Neural crest cell (in vitro differentiated cells): ENCODE measurements around the gene PPARA. TPM values are rescaled to one million over a fixed set of nuclear protein-coding genes. Genes with fewer than 3 reads are reported as not detected.
A peak's percentile ranks its signal among the peaks of the same experiment; 100 is the strongest.

Source experiments
- DNase-seq: peaks from one replicate; pipeline ENCODE4 v3.0.0; 2021; ENCODE audit warnings: low read depth, mixed read lengths, low spot score
- H3K27ac Mint-ChIP-seq: one replicate; pipeline ENCODE4 v1.8.0; 2021; ENCODE audit warnings: mild to moderate bottlenecking, mixed read lengths; ENCODE audit not compliant: unreplicated experiment
- H3K27me3 Mint-ChIP-seq: 2 replicates; pipeline ENCODE4 v1.8.0; 2021; ENCODE audit warnings: low read depth, mild to moderate bottlenecking, mixed read lengths
- H3K36me3 Mint-ChIP-seq: 2 replicates; pipeline ENCODE4 v1.8.0; 2021; ENCODE audit warnings: low read depth, mild to moderate bottlenecking, mixed read lengths
- H3K4me1 Mint-ChIP-seq: 2 replicates; pipeline ENCODE4 v1.8.0; 2021; ENCODE audit warnings: mixed read lengths
- H3K4me3 Mint-ChIP-seq: one replicate; pipeline ENCODE4 v1.8.0; 2021; ENCODE audit warnings: mild to moderate bottlenecking, mixed read lengths
- H3K9me3 Mint-ChIP-seq: 2 replicates; pipeline ENCODE4 v1.8.0; 2021; ENCODE audit warnings: mixed read lengths
- CTCF ChIP-seq: fragments of 200-600 bp; sonication (generic); conservative IDR thresholded peaks from 2 replicates; pipeline ENCODE4 v1.5.0; 2021; ENCODE audit warnings: antibody characterized with exemption, mild to moderate bottlenecking
- total RNA-seq: library from RNA; stranded (reverse); gene quantifications from 2 replicates; pipeline ENCODE4 v1.2.1, GENCODE V29; 2021

PPARA gene
- total RNA-seq, 1 donor from 2014 or later, result 15.6 TPM

GRCh38 chr22:46242076-46242475 is 91.8 kb downstream of the PPARA start:
- no peak for DNase-seq
- Mint-ChIP-seq H3K27me3 (no peaks in the 10 kb centered on the region), H3K36me3 (no peaks in the 10 kb centered on the region), H3K4me1 (peaks cover 4% of the 10 kb centered on the region), H3K4me3 (no peak overlapping the region), H3K27ac (no peak overlapping the region), H3K9me3 (no peaks in the 10 kb centered on the region)
- no peak for TF ChIP-seq CTCF

- Mint-ChIP-seq H3K9me3 (no peaks in the 10 kb centered on the region), H3K27ac (no peak overlapping the region)
Measured at GRCh38 chr22:46244771-46245170, 94.4 kb downstream of the PPARA start.

GRCh38 chr22:46245511-46245910 is 95.2 kb downstream of the PPARA start:
- no peaks in the 10 kb centered on the region for H3K9me3 Mint-ChIP-seq
- TF ChIP-seq CTCF, result no peak
- peaks cover 14% of the 10 kb centered on the region for H3K4me1 Mint-ChIP-seq
- no peak overlapping the region for H3K27ac Mint-ChIP-seq
- no peaks in the 10 kb centered on the region for H3K36me3 Mint-ChIP-seq
- DNase-seq, result no peak
- H3K27me3 Mint-ChIP-seq, result no peaks in the 10 kb centered on the region
- peak overlapping the region; percentile 11 for H3K4me3 Mint-ChIP-seq

More at GRCh38 chr22:46244771-46245170, 94.4 kb downstream of the PPARA start:
- TF ChIP-seq CTCF, result no peak
- Mint-ChIP-seq H3K36me3 (no peaks in the 10 kb centered on the region), H3K4me1 (peaks cover 14% of the 10 kb centered on the region), H3K4me3 (no peak overlapping the region), H3K27me3 (no peaks in the 10 kb centered on the region)
- no peak for DNase-seq

- no peak for TF ChIP-seq CTCF
- peak overlapping the region; percentile 11 for H3K4me3 Mint-ChIP-seq
- H3K9me3 Mint-ChIP-seq, result no peaks in the 10 kb centered on the region
- no peak for DNase-seq
- peak overlapping the region; percentile 50 for H3K27ac Mint-ChIP-seq
- peaks cover 16% of the 10 kb centered on the region for H3K4me1 Mint-ChIP-seq
- no peaks in the 10 kb centered on the region for H3K27me3 Mint-ChIP-seq
- no peaks in the 10 kb centered on the region for H3K36me3 Mint-ChIP-seq
Measured at GRCh38 chr22:46246178-46246577, 95.9 kb downstream of the PPARA start.

- DNase-seq, result no peak
- Mint-ChIP-seq H3K4me1 (peaks cover 25% of the 10 kb centered on the region), H3K27ac (no peak overlapping the region), H3K4me3 (peak overlapping the region; percentile 38), H3K27me3 (no peaks in the 10 kb centered on the region), H3K36me3 (no peaks in the 10 kb centered on the region), H3K9me3 (no peaks in the 10 kb centered on the region)
- TF ChIP-seq CTCF, result no peak
Measured at GRCh38 chr22:46247443-46247975, 97.2 kb downstream of the PPARA start.
